Measurements from ENCODE around the gene FERMT3. TPM values are rescaled to one million over a fixed set of nuclear protein-coding genes. Genes with fewer than 3 reads are reported as not detected.

FERMT3 gene
- total RNA-seq, 2 experiments from 2014 or later = 176 to 178 TPM

DNA sequence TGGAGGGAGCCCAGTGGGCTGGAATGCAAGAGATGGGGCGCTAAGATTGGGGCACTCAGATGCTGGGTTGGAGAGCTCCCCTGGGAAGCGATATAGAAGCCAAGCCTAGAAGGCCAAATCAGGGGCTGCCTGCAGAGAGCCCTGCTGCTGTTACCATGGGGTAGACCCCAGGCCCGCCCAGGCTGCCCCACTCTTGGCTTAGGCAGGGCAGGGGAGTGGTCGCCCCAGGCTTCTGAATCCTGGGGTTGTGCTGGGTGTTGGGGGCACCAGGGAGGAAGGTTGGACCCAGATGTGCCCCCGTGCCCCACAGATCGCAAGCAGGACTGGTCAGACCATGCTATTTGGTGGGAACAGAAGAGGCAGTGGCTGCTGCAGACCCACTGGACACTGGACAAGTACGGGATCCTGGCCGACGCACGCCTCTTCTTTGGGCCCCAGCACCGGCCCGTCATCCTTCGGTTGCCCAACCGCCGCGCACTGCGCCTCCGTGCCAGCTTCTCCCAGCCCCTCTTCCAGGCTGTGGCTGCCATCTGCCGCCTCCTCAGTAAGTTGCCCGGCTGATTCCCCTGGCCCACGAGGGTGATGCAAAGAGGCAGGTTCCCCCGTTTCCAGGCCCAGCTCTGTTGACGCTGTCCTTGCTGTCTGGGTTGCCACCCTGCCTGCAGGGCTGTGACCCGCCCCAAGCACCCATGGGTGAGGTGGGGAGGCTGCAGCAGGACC lies 3.9 kb downstream of the FERMT3 start:
- CTCF ChIA-PET = interaction anchor here (7.4 kb wide), 1 partner anchor 92 kb away, joined by 89 read pairs; the partner anchor contains the start of gene CATSPERZ
- DNase-seq = no peak
- Mint-ChIP-seq H3K27me3 (ENCODE audit: low read depth) (no peaks in the 10 kb centered on the region), H3K9me3 (no peaks in the 10 kb centered on the region), H3K4me3 (no peak overlapping the region), H3K36me3 (ENCODE audit: low read depth) (peaks cover 52% of the 10 kb centered on the region), H3K4me1 (ENCODE audit: low read depth) (peaks cover 50% of the 10 kb centered on the region), H3K27ac (peak overlapping the region; percentile 50)
- intact Hi-C loops (cut with micrococcal nuclease) = no loop called here

DNA sequence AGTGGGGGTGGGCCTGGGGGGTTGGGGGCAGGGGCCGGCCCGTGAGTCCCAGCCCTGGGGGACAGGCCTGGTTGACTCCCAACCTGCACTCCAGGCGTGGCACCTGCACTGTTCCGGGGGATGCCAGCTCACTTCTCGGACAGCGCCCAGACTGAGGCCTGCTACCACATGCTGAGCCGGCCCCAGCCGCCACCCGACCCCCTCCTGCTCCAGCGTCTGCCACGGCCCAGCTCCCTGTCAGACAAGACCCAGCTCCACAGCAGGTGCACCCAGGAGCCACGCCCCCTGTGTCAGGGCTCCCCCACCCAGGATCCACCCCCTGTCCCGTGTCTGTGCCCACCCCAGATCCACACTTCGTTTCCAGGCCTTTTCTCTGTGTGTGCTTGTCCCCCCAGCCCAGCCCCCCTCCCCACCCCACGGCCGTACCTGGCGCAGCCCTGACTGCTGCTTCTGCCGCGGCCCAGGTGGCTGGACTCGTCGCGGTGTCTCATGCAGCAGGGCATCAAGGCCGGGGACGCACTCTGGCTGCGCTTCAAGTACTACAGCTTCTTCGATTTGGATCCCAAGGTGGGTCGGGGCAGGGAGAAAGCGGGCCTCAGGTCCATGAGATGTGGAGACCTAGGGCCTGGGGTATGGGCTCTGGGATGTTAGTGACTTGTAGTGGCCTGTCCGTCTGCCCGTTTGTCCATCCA lies 4.8 kb downstream of the FERMT3 start:
- H3K27me3 Mint-ChIP-seq (ENCODE audit: low read depth) = no peaks in the 10 kb centered on the region
- intact Hi-C loops (cut with micrococcal nuclease) = no loop called here
- H3K27ac Mint-ChIP-seq = no peak overlapping the region
- CTCF ChIA-PET = interaction anchor here (1.2 kb wide), 1 partner anchor 90 kb away, joined by 5 read pairs; the partner anchor contains the start of gene CATSPERZ
- no peak for DNase-seq
- H3K9me3 Mint-ChIP-seq = no peaks in the 10 kb centered on the region
- peaks cover 41% of the 10 kb centered on the region for H3K4me1 Mint-ChIP-seq (ENCODE audit: low read depth)
- H3K4me3 Mint-ChIP-seq = no peak overlapping the region
- peaks cover 46% of the 10 kb centered on the region for H3K36me3 Mint-ChIP-seq (ENCODE audit: low read depth)

DNA sequence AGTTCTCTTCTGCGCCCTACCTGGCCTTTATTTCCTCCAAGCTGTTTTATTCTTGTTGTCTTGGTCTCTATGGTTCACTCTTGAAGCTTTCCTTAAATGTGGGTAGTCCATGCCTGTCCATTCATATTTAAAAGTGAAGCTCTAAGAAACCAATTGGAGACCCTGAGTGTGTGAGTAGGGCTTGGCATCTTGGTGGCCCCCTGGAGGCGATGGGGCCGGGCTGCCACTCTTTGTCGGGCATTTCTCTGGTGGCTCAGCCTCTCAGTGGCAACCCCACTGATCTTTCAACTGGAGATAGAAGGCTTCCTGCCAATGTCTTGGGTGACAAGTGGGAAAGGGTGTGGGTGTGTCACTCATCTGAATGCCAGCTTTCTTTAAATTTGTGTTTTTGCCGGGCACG lies 10.4 kb downstream of the FERMT3 start:
- no peak overlapping the region for H3K4me3 Mint-ChIP-seq
- no peak overlapping the region for H3K27ac Mint-ChIP-seq
- peaks cover 31% of the 10 kb centered on the region for H3K36me3 Mint-ChIP-seq (ENCODE audit: low read depth)
- no peak for DNase-seq
- CTCF ChIA-PET = interaction anchor here (3.2 kb wide), 1 partner anchor 11 kb away, joined by 20 read pairs; the partner anchor contains the start of gene FERMT3
- no peaks in the 10 kb centered on the region for H3K9me3 Mint-ChIP-seq
- intact Hi-C loops (cut with micrococcal nuclease) = no loop called here
- peaks cover 19% of the 10 kb centered on the region for H3K4me1 Mint-ChIP-seq (ENCODE audit: low read depth)
- no peaks in the 10 kb centered on the region for H3K27me3 Mint-ChIP-seq (ENCODE audit: low read depth)

DNA sequence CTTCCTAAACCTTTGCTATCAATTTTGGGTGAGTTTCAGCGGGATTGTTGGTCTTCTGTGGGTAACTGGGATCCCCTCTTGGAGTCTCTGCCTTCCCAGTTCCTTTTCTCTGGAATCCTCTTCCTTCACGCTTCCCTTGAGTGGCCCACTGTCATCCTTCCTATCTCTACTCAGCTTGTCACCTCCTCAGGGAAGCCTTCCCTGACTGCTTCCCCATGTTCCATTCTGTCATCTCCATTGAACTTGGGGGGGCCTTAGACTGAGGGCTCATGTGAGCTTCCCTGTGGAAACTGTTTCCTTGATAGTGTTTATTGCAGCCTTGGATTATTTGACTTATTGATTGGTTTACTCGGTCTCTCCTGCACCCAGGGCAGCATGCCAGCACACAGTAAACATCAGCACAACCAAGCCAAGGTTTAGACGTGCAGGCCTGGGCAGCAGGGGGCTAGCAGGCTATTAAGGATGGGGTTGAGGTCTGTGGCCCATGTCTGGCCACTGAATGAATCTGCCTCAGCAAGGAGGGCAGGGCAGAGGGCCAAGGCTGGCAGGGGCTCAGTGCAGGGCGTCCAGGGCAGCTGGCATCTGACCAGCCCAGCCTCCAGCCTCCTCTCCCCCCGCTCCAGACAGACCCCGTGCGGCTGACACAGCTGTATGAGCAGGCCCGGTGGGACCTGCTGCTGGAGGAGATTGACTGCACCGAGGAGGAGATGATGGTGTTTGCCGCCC lies 12.3 kb downstream of the FERMT3 start:
- peak overlapping the region; percentile 36 for H3K27ac Mint-ChIP-seq
- CTCF ChIA-PET = interaction anchor here (1.3 kb wide), 1 partner anchor 13 kb away, joined by 3 read pairs; no protein-coding TSS in a partner anchor
- intact Hi-C loops (cut with micrococcal nuclease) = no loop called here
- H3K36me3 Mint-ChIP-seq (ENCODE audit: low read depth) = peaks cover 21% of the 10 kb centered on the region
- H3K4me1 Mint-ChIP-seq (ENCODE audit: low read depth) = peaks cover 11% of the 10 kb centered on the region
- H3K27me3 Mint-ChIP-seq (ENCODE audit: low read depth) = no peaks in the 10 kb centered on the region
- H3K9me3 Mint-ChIP-seq = no peaks in the 10 kb centered on the region
- H3K4me3 Mint-ChIP-seq = no peak overlapping the region
- DNase-seq = no peak

DNA sequence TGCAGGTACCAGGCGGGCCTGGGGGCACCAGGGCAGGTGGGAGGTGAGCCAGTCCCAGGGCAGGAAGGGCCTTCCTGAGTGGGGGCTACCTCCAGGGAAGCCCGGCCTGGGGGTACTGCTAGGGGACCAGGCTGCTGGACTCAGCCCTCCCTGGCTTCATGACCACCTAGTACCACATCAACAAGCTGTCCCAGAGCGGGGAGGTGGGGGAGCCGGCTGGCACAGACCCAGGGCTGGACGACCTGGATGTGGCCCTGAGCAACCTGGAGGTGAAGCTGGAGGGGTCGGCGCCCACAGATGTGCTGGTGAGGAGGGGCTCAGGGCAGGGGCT lies 12.8 kb downstream of the FERMT3 start:
- H3K4me3 Mint-ChIP-seq = no peak overlapping the region
- CTCF ChIA-PET = no interaction called here
- H3K4me1 Mint-ChIP-seq (ENCODE audit: low read depth) = peaks cover 11% of the 10 kb centered on the region
- H3K27me3 Mint-ChIP-seq (ENCODE audit: low read depth) = no peaks in the 10 kb centered on the region
- peaks cover 19% of the 10 kb centered on the region for H3K36me3 Mint-ChIP-seq (ENCODE audit: low read depth)
- DNase-seq = no peak
- H3K27ac Mint-ChIP-seq = no peak overlapping the region
- no peaks in the 10 kb centered on the region for H3K9me3 Mint-ChIP-seq
- intact Hi-C loops (cut with micrococcal nuclease) = no loop called here

DNA sequence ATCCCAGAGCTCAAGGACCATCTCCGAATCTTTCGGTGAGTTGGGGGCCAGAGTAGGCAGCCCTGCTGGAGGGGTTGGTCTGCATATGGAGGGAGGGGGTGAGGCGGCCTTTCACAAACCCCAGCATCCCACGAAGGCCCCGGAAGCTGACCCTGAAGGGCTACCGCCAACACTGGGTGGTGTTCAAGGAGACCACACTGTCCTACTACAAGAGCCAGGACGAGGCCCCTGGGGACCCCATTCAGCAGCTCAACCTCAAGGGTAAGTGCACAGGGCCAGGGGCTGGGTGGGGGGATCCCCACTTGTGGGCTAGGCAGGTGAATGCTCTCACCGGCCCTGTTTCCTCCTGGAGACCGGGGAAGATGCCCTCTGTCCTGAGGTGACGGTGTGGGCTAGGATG lies 13.2 kb downstream of the FERMT3 start:
- Mint-ChIP-seq H3K9me3 (no peaks in the 10 kb centered on the region), H3K27ac (no peak overlapping the region), H3K4me3 (no peak overlapping the region), H3K4me1 (ENCODE audit: low read depth) (peaks cover 7% of the 10 kb centered on the region), H3K36me3 (ENCODE audit: low read depth) (peaks cover 19% of the 10 kb centered on the region), H3K27me3 (ENCODE audit: low read depth) (no peaks in the 10 kb centered on the region)
- CTCF ChIA-PET = no interaction called here
- intact Hi-C loops (cut with micrococcal nuclease) = no loop called here
- no peak for DNase-seq

DNA sequence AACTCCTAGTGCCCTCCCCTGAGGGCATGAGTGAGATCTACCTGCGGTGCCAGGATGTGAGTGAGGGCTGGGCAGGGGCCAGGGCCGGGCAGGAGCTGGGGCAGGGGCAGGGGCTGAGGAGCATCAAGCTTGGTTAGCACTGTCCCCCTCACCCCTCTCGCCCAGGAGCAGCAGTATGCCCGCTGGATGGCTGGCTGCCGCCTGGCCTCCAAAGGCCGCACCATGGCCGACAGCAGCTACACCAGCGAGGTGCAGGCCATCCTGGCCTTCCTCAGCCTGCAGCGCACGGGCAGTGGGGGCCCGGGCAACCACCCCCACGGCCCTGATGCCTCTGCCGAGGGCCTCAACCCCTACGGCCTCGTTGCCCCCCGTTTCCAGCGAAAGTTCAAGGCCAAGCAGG lies 13.8 kb downstream of the FERMT3 start:
- DNase-seq = no peak
- Mint-ChIP-seq H3K4me3 (no peak overlapping the region), H3K9me3 (no peaks in the 10 kb centered on the region), H3K27me3 (ENCODE audit: low read depth) (no peaks in the 10 kb centered on the region), H3K4me1 (ENCODE audit: low read depth) (peaks cover 6% of the 10 kb centered on the region), H3K27ac (no peak overlapping the region), H3K36me3 (ENCODE audit: low read depth) (peaks cover 14% of the 10 kb centered on the region)
- CTCF ChIA-PET = interaction anchor here (1.4 kb wide), 1 partner anchor 84 kb away, joined by 3 read pairs; no protein-coding TSS in a partner anchor
- intact Hi-C loops (cut with micrococcal nuclease) = no loop called here

DNA sequence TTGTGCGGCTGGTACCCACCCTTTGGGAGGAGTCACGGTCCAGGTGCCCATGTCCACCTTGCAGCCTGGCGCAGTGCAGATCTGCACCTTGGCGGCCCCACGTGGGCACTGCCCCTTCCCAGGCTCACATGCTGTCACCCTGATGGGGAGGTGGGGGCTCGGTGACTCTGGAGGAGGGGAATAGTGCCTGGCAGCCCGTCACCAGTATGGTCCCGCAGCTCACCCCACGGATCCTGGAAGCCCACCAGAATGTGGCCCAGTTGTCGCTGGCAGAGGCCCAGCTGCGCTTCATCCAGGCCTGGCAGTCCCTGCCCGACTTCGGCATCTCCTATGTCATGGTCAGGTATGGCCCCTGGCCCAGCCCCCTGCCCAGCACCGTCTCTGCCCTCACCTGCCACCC lies 14.3 kb downstream of the FERMT3 start:
- Mint-ChIP-seq H3K9me3 (no peaks in the 10 kb centered on the region), H3K4me3 (no peak overlapping the region), H3K36me3 (ENCODE audit: low read depth) (peaks cover 14% of the 10 kb centered on the region), H3K4me1 (ENCODE audit: low read depth) (peaks cover 7% of the 10 kb centered on the region), H3K27me3 (ENCODE audit: low read depth) (no peaks in the 10 kb centered on the region), H3K27ac (no peak overlapping the region)
- no peak for DNase-seq
- CTCF ChIA-PET = interaction anchor here (1.4 kb wide), 1 partner anchor 83 kb away, joined by 3 read pairs; no protein-coding TSS in a partner anchor
- intact Hi-C loops (cut with micrococcal nuclease) = no loop called here

DNA sequence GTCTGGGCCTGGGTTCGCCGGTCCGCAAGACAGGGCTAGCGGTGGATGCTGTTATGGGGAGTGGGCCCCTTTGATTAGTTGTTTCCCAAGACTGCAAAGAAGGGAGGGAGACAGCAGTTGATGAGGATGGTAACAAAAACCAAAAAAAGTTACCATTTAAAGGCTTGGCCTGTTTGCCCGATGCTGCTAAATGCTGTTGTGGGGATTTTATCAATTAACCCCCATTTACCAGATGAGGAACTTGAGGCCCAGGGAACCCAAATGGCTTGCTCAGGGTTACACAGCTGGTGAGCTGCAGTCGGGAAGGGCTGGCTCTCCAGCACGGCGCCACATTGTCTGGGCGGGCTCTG lies 16.1 kb downstream of the FERMT3 start:
- H3K4me3 Mint-ChIP-seq = no peak overlapping the region
- H3K36me3 Mint-ChIP-seq (ENCODE audit: low read depth) = peaks cover 12% of the 10 kb centered on the region
- no peak for DNase-seq
- no peak overlapping the region for H3K27ac Mint-ChIP-seq
- peaks cover 16% of the 10 kb centered on the region for H3K4me1 Mint-ChIP-seq (ENCODE audit: low read depth)
- CTCF ChIA-PET = no interaction called here
- no peaks in the 10 kb centered on the region for H3K27me3 Mint-ChIP-seq (ENCODE audit: low read depth)
- intact Hi-C loops (cut with micrococcal nuclease) = no loop called here
- H3K9me3 Mint-ChIP-seq = no peaks in the 10 kb centered on the region

DNA sequence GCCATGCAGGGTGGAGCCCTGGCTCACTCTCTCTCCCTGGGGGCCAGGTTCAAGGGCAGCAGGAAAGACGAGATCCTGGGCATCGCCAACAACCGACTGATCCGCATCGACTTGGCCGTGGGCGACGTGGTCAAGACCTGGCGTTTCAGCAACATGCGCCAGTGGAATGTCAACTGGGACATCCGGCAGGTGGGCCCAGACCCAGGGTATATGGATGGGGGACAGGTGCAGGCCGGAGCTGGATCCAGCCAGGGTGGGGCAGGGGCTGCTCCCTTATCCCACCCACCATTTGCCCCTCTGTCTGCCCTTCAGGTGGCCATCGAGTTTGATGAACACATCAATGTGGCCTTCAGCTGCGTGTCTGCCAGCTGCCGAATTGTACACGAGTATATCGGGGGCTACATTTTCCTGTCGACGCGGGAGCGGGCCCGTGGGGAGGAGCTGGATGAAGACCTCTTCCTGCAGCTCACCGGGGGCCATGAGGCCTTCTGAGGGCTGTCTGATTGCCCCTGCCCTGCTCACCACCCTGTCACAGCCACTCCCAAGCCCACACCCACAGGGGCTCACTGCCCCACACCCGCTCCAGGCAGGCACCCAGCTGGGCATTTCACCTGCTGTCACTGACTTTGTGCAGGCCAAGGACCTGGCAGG lies 16.6 kb downstream of the FERMT3 start:
- Mint-ChIP-seq H3K27me3 (ENCODE audit: low read depth) (no peaks in the 10 kb centered on the region), H3K4me1 (ENCODE audit: low read depth) (peaks cover 21% of the 10 kb centered on the region), H3K36me3 (ENCODE audit: low read depth) (peaks cover 11% of the 10 kb centered on the region), H3K27ac (no peak overlapping the region), H3K9me3 (no peaks in the 10 kb centered on the region), H3K4me3 (no peak overlapping the region)
- intact Hi-C loops (cut with micrococcal nuclease) = no loop called here
- no peak for DNase-seq
- CTCF ChIA-PET = interaction anchor here (1.1 to 1.4 kb wide), 2 partner anchors 9 to 18 kb away, joined by 3 to 5 read pairs; no protein-coding TSS in a partner anchor

DNA sequence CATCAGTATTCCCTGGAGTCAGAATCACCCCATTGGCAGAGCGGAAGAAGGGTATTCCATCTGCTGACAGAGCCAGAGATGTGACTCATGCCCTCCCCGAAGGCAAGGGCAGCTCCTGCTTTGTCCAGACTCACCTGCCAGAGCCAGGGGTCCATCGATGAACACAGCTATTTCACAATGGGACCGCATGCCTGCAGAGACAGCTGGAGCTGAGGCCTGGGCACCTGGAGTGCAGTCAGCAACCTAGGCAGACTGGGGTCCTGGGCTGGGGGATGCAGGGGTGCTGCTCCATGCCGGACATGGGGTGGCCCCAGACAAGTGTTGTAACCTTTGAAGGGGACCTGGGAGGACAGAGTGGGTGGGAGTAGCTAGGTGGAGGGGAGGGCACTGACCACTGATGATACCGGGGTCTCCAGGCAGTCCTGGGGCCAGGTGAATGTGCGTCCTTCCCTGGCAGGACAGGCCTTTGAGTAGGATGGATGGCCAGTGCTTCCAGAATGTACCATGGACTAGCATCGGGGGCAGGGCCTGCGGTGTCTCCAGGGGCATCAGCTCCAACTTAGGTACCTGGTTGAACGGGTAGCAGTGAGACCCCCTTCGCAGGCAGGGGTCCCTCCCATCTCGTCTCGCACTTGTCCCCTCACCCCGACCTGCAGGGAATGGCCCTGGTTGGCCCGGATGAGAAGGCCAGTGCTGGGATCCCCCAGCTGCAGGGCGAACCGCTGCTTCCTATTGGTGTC lies 17.8 kb downstream of the FERMT3 start:
- peaks cover 3% of the 10 kb centered on the region for H3K36me3 Mint-ChIP-seq (ENCODE audit: low read depth)

More for the DNA sequence above, 17.8 kb downstream of the FERMT3 start:
- intact Hi-C loops (cut with micrococcal nuclease) = no loop called here
- CTCF ChIA-PET = interaction anchor here (0.6 to 1.4 kb wide), 4 partner anchors 10 to 605 kb away, joined by 3 to 6 read pairs (median 5); partner anchors contain the start of gene FERMT3
- Mint-ChIP-seq H3K27ac (no peak overlapping the region), H3K9me3 (no peaks in the 10 kb centered on the region), H3K27me3 (ENCODE audit: low read depth) (no peaks in the 10 kb centered on the region), H3K4me1 (ENCODE audit: low read depth) (peaks cover 27% of the 10 kb centered on the region), H3K4me3 (peak overlapping the region; percentile 87)
- DNase-seq = no peak
